Measurements from ENCODE around the gene NAA30. TPM values are rescaled to one million over a fixed set of nuclear protein-coding genes. Genes with fewer than 3 reads are reported as not detected.
"Not testable (repeated sequence)": the region's sequence is repeated elsewhere in the genome, so short reads cannot be mapped to it uniquely, and the experiment has no call there.

The NAA30 gene
- total RNA-seq: 10 to 100 TPM; 12.3 to 12.5 TPM

- H3K27me3 Mint-ChIP-seq (ENCODE audit: low read depth): no peaks in the 10 kb centered on the region
- peak within 1 kb of the TSS; percentile 89 for H3K4me3 Mint-ChIP-seq
- intact Hi-C loops (cut with micrococcal nuclease): loop anchor here (1.0 to 10.0 kb wide), 9 partner anchors 122 to 1808 kb away; partner anchors contain the start of genes AP5M1, ARID4A, DAAM1 and EXOC5
- peaks cover 35% of the 10 kb centered on the region for H3K4me1 Mint-ChIP-seq (ENCODE audit: low read depth)
- DNase-seq: peak; percentile 95
- CTCF ChIA-PET: interaction anchor here (0.7 to 1.3 kb wide), 3 partner anchors 10 to 142 kb away, joined by 3 read pairs; no protein-coding TSS in a partner anchor
- no peaks in the 10 kb centered on the region for H3K9me3 Mint-ChIP-seq
- peak within 1 kb of the TSS; percentile 93 for H3K27ac Mint-ChIP-seq
- peaks cover 11% of the 10 kb centered on the region for H3K36me3 Mint-ChIP-seq (ENCODE audit: low read depth)
Observed at GRCh38 chr14:57390037-57390805, at the start of gene NAA30. Gene NAA30 (plus strand): TSS chr14:57390586. CDS start chr14:57390958, 372 bp downstream.

DNA sequence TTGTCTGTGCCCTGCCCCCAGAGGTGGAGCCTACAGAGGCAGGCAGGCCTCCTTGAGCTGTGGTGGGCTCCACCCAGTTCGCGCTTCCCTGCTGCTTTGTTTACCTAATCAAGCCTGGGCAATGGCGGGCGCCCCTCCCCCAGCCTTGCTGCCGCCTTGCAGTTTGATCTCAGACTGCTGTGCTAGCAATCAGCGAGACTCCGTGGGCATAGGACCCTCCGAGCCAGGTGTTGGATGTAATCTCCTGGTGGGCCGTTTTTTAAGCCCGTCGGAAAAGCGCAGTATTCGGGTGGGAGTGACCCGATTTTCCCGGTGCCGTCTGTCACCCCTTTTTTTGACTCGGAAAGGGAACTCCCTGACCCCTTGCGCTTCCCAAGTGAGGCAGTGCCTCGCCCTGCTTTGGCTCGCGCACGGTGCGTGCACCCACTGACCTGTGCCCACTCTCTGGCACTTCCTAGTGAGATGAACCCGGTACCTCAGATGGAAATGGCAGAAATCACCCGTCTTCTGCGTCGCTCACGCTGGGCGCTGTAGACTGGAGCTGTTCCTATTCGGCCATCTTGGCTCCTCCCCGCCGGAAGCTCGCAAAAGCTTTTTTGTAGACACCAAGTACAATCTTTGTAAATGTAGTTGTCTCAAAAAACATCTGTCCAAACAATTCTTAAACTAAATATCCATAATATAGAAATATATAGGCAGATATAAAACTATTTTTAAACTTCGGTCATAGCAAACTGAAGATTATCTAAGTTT, 46.7 kb upstream of the NAA30 start:
- H3K36me3 Mint-ChIP-seq (ENCODE audit: low read depth); H3K9me3 Mint-ChIP-seq; H3K27ac Mint-ChIP-seq; H3K4me1 Mint-ChIP-seq (ENCODE audit: low read depth); CTCF ChIA-PET; intact Hi-C loops (cut with micrococcal nuclease); DNase-seq: not testable (repeated sequence)
- H3K4me3 Mint-ChIP-seq: peak overlapping the region; percentile 34
- peaks cover 15% of the 10 kb centered on the region for H3K27me3 Mint-ChIP-seq (ENCODE audit: low read depth)

- no peak overlapping the region for H3K27ac Mint-ChIP-seq
- peaks cover 1% of the 10 kb centered on the region for H3K36me3 Mint-ChIP-seq (ENCODE audit: low read depth)
- no peak for DNase-seq
- no peaks in the 10 kb centered on the region for H3K4me1 Mint-ChIP-seq (ENCODE audit: low read depth)
- intact Hi-C loops (cut with micrococcal nuclease): no loop called here
- CTCF ChIA-PET: interaction anchor here (0.7 kb wide), 1 partner anchor 180 kb away, joined by 3 read pairs; no protein-coding TSS in a partner anchor
- H3K9me3 Mint-ChIP-seq: peaks cover 4% of the 10 kb centered on the region
- H3K4me3 Mint-ChIP-seq: no peak overlapping the region
- peaks cover 20% of the 10 kb centered on the region for H3K27me3 Mint-ChIP-seq (ENCODE audit: low read depth)
Observed at GRCh38 chr14:57345106-57345505, 45.3 kb upstream of the NAA30 start.

DNA sequence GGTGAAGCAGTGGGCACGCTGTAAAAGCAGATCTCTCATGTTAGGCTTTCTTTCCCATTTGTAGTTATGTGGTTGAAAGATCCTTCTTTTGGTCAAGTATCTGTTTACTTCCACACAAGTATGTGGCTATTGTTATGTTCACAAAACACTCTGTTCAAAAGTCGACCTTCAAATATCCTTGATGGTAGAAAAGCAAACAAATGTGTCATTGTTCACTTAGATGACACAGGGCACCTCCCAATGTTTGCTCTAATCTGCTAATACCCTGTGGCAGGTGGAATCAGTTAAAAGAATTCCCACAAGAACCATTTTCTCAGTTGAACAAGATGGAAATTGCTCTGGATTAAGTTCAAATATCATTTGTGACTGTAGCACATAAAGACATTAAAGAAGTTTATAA, 43.6 kb upstream of the NAA30 start:
- no peak overlapping the region for H3K27ac Mint-ChIP-seq
- intact Hi-C loops (cut with micrococcal nuclease): no loop called here
- no peak overlapping the region for H3K4me3 Mint-ChIP-seq
- CTCF ChIA-PET: no interaction called here
- H3K27me3 Mint-ChIP-seq (ENCODE audit: low read depth): peaks cover 24% of the 10 kb centered on the region
- peaks cover 4% of the 10 kb centered on the region for H3K9me3 Mint-ChIP-seq
- peaks cover 1% of the 10 kb centered on the region for H3K36me3 Mint-ChIP-seq (ENCODE audit: low read depth)
- no peak for DNase-seq
- H3K4me1 Mint-ChIP-seq (ENCODE audit: low read depth): no peaks in the 10 kb centered on the region

GRCh38 chr14:57352396-57353170, 37.8 kb upstream of the NAA30 start:
- no peak overlapping the region for H3K4me3 Mint-ChIP-seq
- no peaks in the 10 kb centered on the region for H3K36me3 Mint-ChIP-seq (ENCODE audit: low read depth)
- H3K27ac Mint-ChIP-seq: no peak overlapping the region
- intact Hi-C loops (cut with micrococcal nuclease): no loop called here
- DNase-seq: no peak
- H3K27me3 Mint-ChIP-seq (ENCODE audit: low read depth): peaks cover 15% of the 10 kb centered on the region
- H3K9me3 Mint-ChIP-seq: no peaks in the 10 kb centered on the region
- CTCF ChIA-PET: interaction anchor here (0.6 to 1.4 kb wide), 2 partner anchors 12 to 13 kb away, joined by 3 read pairs; no protein-coding TSS in a partner anchor
- no peaks in the 10 kb centered on the region for H3K4me1 Mint-ChIP-seq (ENCODE audit: low read depth)

- CTCF ChIA-PET: no interaction called here
- DNase-seq: no peak
- intact Hi-C loops (cut with micrococcal nuclease): no loop called here
- Mint-ChIP-seq H3K4me3 (no peak overlapping the region), H3K36me3 (ENCODE audit: low read depth) (no peaks in the 10 kb centered on the region), H3K27ac (no peak overlapping the region), H3K9me3 (no peaks in the 10 kb centered on the region), H3K4me1 (ENCODE audit: low read depth) (no peaks in the 10 kb centered on the region), H3K27me3 (ENCODE audit: low read depth) (peaks cover 10% of the 10 kb centered on the region)
Observed at GRCh38 chr14:57355081-57355800, 35.1 kb upstream of the NAA30 start.

DNA sequence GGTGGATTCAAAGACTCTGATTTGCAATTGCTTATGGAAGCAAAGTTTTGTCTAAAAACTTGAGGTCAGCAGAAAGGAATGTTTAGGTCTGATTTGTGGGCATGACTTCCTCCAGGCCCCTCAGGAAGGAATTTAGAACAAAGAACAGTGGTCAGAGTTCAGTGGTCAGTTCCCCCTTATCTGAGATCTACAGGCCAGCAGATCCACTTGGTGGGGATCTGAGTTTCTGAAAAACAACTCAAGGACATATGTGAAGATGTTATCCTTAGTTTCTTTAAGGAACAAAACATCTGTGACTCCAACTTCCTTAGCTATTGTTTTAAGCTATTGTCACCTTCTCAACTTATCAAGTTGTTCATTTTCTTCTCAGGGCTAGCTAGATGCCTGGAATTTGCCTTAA, 28.0 kb upstream of the NAA30 start:
- Mint-ChIP-seq H3K4me3 (no peak overlapping the region), H3K36me3 (ENCODE audit: low read depth) (no peaks in the 10 kb centered on the region), H3K27ac (no peak overlapping the region), H3K27me3 (ENCODE audit: low read depth) (peaks cover 11% of the 10 kb centered on the region), H3K4me1 (ENCODE audit: low read depth) (no peaks in the 10 kb centered on the region), H3K9me3 (no peaks in the 10 kb centered on the region)
- intact Hi-C loops (cut with micrococcal nuclease): no loop called here
- CTCF ChIA-PET: no interaction called here
- no peak for DNase-seq

DNA sequence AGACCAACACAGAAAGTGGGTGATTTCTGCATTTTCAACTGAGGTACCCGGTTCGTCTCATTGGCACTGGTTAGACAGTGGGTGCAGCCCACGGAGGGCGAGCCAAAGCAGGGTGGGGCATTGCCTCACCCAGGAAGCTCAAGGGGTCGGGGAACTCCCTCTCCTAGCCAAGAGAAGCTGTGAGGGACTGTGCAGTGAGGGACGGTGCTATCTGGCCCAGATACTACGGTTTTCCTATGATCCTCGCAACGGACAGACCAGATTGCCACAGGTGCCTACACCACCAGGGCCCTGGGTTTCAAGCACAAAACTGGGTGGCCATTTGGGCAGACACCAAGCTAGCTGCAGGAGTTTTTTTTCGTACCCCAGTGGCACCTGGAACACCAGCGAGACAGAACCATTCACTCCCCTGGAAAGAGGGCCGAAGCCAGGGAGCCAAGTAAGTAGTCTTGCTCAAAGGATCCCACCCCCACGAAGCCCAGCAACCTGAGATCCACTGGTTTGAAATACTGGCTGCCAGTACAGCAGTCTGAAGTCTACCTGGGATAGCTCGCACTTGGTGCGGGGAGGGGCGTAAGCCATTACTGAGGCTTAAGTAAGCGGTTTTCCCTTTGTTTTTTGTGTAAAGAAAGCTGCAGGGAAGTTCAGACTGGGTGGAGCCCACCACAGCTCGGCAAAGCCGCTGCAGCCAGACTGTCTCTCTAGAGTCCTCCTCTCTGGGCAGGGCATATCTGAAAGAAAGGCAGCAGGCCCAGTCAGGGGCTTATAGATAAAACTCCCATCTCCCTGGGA, 25.5 kb upstream of the NAA30 start:
- intact Hi-C loops (cut with micrococcal nuclease): no loop called here
- DNase-seq: no peak
- Mint-ChIP-seq H3K4me1 (ENCODE audit: low read depth) (no peaks in the 10 kb centered on the region), H3K27me3 (ENCODE audit: low read depth) (peaks cover 9% of the 10 kb centered on the region), H3K36me3 (ENCODE audit: low read depth) (no peaks in the 10 kb centered on the region), H3K9me3 (no peaks in the 10 kb centered on the region), H3K27ac (no peak overlapping the region), H3K4me3 (no peak overlapping the region)
- CTCF ChIA-PET: interaction anchor here (0.6 to 0.8 kb wide), 4 partner anchors 9 to 550 kb away, joined by 3 to 4 read pairs (median 3); no protein-coding TSS in a partner anchor

DNA sequence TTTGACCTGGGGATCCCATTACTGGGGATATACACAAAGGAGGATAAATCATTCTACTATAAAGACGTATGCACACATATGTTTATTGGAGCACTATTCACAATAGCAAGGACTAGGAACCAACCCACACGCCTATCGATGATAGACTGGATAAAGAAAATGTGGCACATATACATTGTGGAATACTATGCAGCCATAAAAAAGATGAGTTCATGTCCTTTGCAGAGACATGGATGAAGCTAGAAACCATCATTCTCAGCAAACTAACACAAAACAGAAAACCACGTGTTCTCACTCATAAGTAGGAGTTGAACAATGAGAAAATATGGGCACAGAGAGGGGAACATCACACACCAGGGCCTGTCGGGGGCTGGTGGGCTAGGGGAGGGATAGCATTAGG, 20.2 kb upstream of the NAA30 start:
- intact Hi-C loops (cut with micrococcal nuclease); H3K9me3 Mint-ChIP-seq; H3K4me1 Mint-ChIP-seq (ENCODE audit: low read depth); DNase-seq; H3K36me3 Mint-ChIP-seq (ENCODE audit: low read depth); H3K4me3 Mint-ChIP-seq; CTCF ChIA-PET; H3K27me3 Mint-ChIP-seq (ENCODE audit: low read depth); H3K27ac Mint-ChIP-seq: not testable (repeated sequence)

- CTCF ChIA-PET: no interaction called here
- H3K4me1 Mint-ChIP-seq (ENCODE audit: low read depth): no peaks in the 10 kb centered on the region
- H3K4me3 Mint-ChIP-seq: no peak overlapping the region
- no peaks in the 10 kb centered on the region for H3K9me3 Mint-ChIP-seq
- intact Hi-C loops (cut with micrococcal nuclease): no loop called here
- peaks cover 4% of the 10 kb centered on the region for H3K27me3 Mint-ChIP-seq (ENCODE audit: low read depth)
- no peak overlapping the region for H3K27ac Mint-ChIP-seq
- H3K36me3 Mint-ChIP-seq (ENCODE audit: low read depth): no peaks in the 10 kb centered on the region
- no peak for DNase-seq
Observed at GRCh38 chr14:57371013-57371412, 19.4 kb upstream of the NAA30 start.

DNA sequence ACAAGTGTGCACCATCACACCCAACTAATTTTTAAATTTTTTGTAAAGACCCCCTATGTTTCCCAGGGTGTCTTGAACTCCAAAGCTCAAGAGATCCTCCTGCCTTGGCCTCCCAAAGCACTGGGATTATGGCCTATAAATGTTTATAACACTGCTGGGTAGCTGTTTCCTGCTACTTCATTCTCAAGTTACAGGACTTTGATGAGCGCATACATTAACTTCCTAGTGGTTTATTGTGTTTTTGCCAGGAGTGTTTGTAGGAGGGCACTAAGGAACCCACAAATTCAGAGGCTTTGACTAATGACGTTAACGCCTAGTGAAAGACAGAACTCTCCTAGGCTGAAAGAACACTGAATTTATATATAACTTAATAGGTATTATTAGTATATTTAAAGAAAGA, 15.2 kb upstream of the NAA30 start:
- DNase-seq: no peak
- Mint-ChIP-seq H3K27me3 (ENCODE audit: low read depth) (no peaks in the 10 kb centered on the region), H3K27ac (no peak overlapping the region), H3K4me3 (no peak overlapping the region), H3K9me3 (no peaks in the 10 kb centered on the region), H3K36me3 (ENCODE audit: low read depth) (no peaks in the 10 kb centered on the region), H3K4me1 (ENCODE audit: low read depth) (no peaks in the 10 kb centered on the region)
- intact Hi-C loops (cut with micrococcal nuclease): no loop called here
- CTCF ChIA-PET: no interaction called here

All from activated naive CD4-positive, alpha-beta T cell treated with anti-CD3 and anti-CD28 coated beads for 36 hours (primary cell).